Lung (tissue), 12 donors: Measurements from ENCODE around the gene SMARCA2. TPM values are rescaled to one million over a fixed set of nuclear protein-coding genes. Genes with fewer than 3 reads are reported as not detected.

Source experiments
- ATAC-seq: fragments of 200-7000 bp; cut with Tn5 transposase; one replicate; pipeline ENCODE4 v1.9.1; 2020; ENCODE audit warnings: moderate number of reproducible peaks; ENCODE audit not compliant: insufficient read depth, low FRiP score
- DNase-seq, 3 donors: peaks; one replicate each; pipeline ENCODE4 v3.0.0-alpha.2; 2013 to 2017
- H3K27ac ChIP-seq, 2 donors: one replicate each; pipeline ENCODE4 v1.5.1; 2013; ENCODE audit warnings: mild to moderate bottlenecking in 2 of 2, moderate library complexity in 2 of 2, control low read depth in 1 of 2, inconsistent platforms in 1 of 2, low read depth in 1 of 2, low read length in 1 of 2
- H3K27me3 ChIP-seq, 3 donors: one replicate each; pipeline ENCODE4 v1.5.1; 2013; ENCODE audit warnings: low read length in 2 of 3; ENCODE audit not compliant: control insufficient read depth in 3 of 3, insufficient read depth in 3 of 3
- H3K36me3 ChIP-seq, 4 donors: one replicate each; pipeline ENCODE4 v1.5.1; 2013; ENCODE audit warnings: low read length in 4 of 4, mild to moderate bottlenecking in 1 of 4, moderate library complexity in 1 of 4; ENCODE audit not compliant: control insufficient read depth in 4 of 4, insufficient read depth in 4 of 4
- H3K4me1 ChIP-seq, 5 donors: one replicate each; pipeline ENCODE4 v1.5.1; 2013; ENCODE audit warnings: low read length in 5 of 5, mild to moderate bottlenecking in 2 of 5, moderate library complexity in 1 of 5; ENCODE audit not compliant: control insufficient read depth in 5 of 5, insufficient read depth in 5 of 5
- H3K4me3 ChIP-seq: one replicate; pipeline ENCODE4 v1.5.1; 2013; ENCODE audit warnings: mild to moderate bottlenecking, control low read depth, moderate library complexity
- H3K9ac ChIP-seq, 2 donors: one replicate each; pipeline ENCODE4 v1.5.1; 2013; ENCODE audit warnings: low read length in 2 of 2, control low read depth in 1 of 2; ENCODE audit not compliant: insufficient read depth in 1 of 2
- H3K9me3 ChIP-seq, 4 donors: one replicate each; pipeline ENCODE4 v1.5.1; 2013; ENCODE audit warnings: low read length in 3 of 4, mild to moderate bottlenecking in 1 of 4, moderate library complexity in 1 of 4; ENCODE audit not compliant: control insufficient read depth in 4 of 4, insufficient read depth in 3 of 4
- WGBS, 2 donors: extraction: QIAGEN DNeasy Blood & Tissue Kit; methylation state at CpG; one replicate each; pipeline ENCODE4 v1.1.7; 2013; 5-methylcytosine and 5-hydroxymethylcytosine counted together
- polyA plus RNA-seq, 2 donors: library from polyadenylated mRNA; stranded (reverse); fragments of 200-250 nt; gene quantifications; one replicate each; pipeline ENCODE4 v1.2.1, GENCODE V29; 2013
- total RNA-seq, 2 donors: library from RNA; depleted of rRNA in 1 of 2; stranded (reverse); fragments of >200 nt in 1 of 2; gene quantifications; one replicate each; pipeline ENCODE4 v1.2.1, GENCODE V29; 2014 to 2021
- TF ChIP-seq, protein P1 (sequence below): IDR thresholded peaks from 2 replicates; pipeline ENCODE4 v1.5.1; 2012; ENCODE audit warnings: mild to moderate bottlenecking; ENCODE audit errors: control extremely low read depth, extremely low read depth
- donor health status: control.
- donor health status: control.
- donor health status: Bipolar disorder and iron deficiency.
- donor health status: healthy.
- donor health status: DM: yes; HTN: yes; CAD: no.

Gene SMARCA2
- total and polyA plus RNA-seq, 4 donors: 30.0 to 196 (median 80.2) TPM

DNA sequence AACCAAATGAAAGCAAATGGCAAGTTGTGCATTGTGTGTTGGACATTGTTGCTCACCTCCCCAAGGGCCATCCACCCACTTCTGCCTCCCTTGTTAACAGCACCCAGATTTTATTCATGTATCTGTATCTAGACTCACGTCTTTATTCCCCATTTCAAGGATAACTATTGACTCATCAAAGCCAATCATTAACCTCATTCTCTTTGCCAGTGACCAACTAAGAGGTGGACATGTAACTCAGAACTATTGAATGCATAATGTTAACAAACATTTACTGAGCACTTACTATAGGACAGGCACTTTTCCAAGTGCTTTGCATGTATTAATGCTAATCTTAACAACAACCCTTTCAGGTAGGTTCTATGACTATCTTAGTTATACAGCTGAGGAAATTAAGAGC is 45.2 kb upstream of the SMARCA2 start:
- TF ChIP-seq, protein P1, sequence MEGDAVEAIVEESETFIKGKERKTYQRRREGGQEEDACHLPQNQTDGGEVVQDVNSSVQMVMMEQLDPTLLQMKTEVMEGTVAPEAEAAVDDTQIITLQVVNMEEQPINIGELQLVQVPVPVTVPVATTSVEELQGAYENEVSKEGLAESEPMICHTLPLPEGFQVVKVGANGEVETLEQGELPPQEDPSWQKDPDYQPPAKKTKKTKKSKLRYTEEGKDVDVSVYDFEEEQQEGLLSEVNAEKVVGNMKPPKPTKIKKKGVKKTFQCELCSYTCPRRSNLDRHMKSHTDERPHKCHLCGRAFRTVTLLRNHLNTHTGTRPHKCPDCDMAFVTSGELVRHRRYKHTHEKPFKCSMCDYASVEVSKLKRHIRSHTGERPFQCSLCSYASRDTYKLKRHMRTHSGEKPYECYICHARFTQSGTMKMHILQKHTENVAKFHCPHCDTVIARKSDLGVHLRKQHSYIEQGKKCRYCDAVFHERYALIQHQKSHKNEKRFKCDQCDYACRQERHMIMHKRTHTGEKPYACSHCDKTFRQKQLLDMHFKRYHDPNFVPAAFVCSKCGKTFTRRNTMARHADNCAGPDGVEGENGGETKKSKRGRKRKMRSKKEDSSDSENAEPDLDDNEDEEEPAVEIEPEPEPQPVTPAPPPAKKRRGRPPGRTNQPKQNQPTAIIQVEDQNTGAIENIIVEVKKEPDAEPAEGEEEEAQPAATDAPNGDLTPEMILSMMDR: no peak
- 64 to 85% methylated on average over 1 of the region's 1 CpG for WGBS, 2 donors
- H3K9ac ChIP-seq: no peak overlapping the region

DNA sequence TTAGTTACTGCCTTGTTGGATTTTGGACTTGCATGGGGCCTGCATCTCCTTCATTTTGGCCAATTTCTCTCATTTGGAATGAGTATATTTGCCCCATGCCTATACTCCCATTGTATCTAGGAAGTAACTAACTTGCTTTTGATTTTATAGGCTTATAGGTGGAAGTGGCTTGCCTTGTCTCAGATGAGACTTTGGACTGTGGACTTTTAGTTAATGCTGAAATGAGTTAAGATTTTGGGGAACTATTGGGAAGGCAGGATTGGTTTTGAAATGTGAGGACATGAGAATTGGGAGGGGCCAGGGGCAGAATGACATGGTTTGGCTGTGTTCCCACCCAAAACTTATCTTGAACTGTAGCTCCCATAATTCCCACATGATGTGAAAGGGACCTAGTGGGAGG is 42.5 kb upstream of the SMARCA2 start:
- DNase-seq: no peak
- TF ChIP-seq, protein P1: no peak
- no peak for ATAC-seq
- no peaks in the 10 kb centered on the region for H3K36me3 ChIP-seq
- H3K9ac ChIP-seq: no peak overlapping the region
- no peak overlapping the region for H3K4me3 ChIP-seq
- no peaks in the 10 kb centered on the region for H3K27me3 ChIP-seq
- H3K9me3 ChIP-seq: peaks cover 0 to 6% (median 0%) of the 10 kb centered on the region in 4 donors
- no peak overlapping the region for H3K27ac ChIP-seq
- H3K4me1 ChIP-seq: no peaks in the 10 kb centered on the region

More for the DNA sequence above, 45.2 kb upstream of the SMARCA2 start:
- no peak for DNase-seq
- ATAC-seq: no peak
- no peaks in the 10 kb centered on the region for H3K36me3 ChIP-seq
- no peak overlapping the region for H3K27ac ChIP-seq
- peaks cover 0 to 6% (median 0%) of the 10 kb centered on the region in 4 donors for H3K9me3 ChIP-seq
- no peaks in the 10 kb centered on the region for H3K4me1 ChIP-seq
- no peak overlapping the region for H3K4me3 ChIP-seq
- no peaks in the 10 kb centered on the region for H3K27me3 ChIP-seq

DNA sequence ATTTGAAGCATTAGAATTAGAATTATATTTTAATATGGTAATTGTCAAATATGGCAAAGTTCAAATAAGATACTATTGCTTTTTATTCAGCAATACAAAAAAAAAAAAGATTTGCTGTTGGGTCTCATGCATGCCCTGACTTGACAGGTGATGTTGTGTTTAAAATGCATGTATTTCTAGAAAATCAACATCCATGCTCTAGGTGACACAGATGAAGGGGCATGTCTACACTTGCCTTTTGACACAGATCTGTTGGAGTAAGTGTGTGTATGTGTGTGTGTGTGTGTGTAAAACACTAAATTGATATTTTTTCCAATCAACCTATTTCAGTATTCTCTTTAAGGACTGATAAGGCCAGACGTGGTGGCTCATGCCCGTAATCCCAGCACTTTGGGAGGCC is 38.1 kb upstream of the SMARCA2 start:
- no peaks in the 10 kb centered on the region for H3K36me3 ChIP-seq
- TF ChIP-seq, protein P1: no peak
- no peak overlapping the region for H3K4me3 ChIP-seq
- peaks cover 0 to 4% (median 0%) of the 10 kb centered on the region in 4 donors for H3K9me3 ChIP-seq
- no peak overlapping the region for H3K9ac ChIP-seq
- no peaks in the 10 kb centered on the region for H3K27me3 ChIP-seq
- peaks cover 0 to 29% (median 3%) of the 10 kb centered on the region in 5 donors for H3K4me1 ChIP-seq
- ATAC-seq: no peak
- 85 to 90% methylated on average over 2 of the region's 2 CpGs for WGBS, 2 donors
- H3K27ac ChIP-seq: no peak overlapping the region
- DNase-seq: no peak

DNA sequence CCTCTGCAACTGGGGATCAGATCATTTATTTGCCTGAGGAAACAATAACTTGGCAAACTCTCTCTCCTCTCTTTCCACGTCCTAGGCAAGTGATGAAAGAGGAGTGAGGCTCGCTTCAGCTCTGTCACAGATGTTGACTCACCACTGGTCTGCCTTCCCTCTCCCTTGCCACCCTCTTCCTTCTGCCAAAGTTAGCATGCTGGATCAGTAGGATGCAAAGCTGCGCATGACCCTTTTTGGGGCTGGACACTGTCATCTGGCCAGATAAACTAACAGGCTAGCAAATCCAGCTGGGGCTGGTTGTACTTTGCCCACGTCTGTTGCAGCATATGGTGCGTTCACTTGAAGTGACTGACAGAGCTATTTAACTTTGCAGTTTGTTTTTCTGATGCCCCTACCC is 36.2 kb upstream of the SMARCA2 start:
- H3K4me1 ChIP-seq: peaks cover 0 to 29% (median 3%) of the 10 kb centered on the region in 5 donors
- WGBS, 2 donors: 63 to 74% methylated on average over 5 of the region's 5 CpGs
- DNase-seq: peak; percentile 71 to 89 (median 84)
- peak overlapping the region in 1 of 2 donors; percentile 3 for H3K9ac ChIP-seq
- no peak for ATAC-seq
- TF ChIP-seq, protein P1: no peak
- H3K27me3 ChIP-seq: no peaks in the 10 kb centered on the region
- H3K4me3 ChIP-seq: no peak overlapping the region
- no peak overlapping the region for H3K27ac ChIP-seq
- H3K36me3 ChIP-seq: no peaks in the 10 kb centered on the region
- H3K9me3 ChIP-seq: no peaks in the 10 kb centered on the region
